GM21717 (cell line): Measurements from ENCODE around the gene SPOCK2.

ENCODE experiments used
- ATAC-seq: cut with Tn5 transposase; IDR thresholded peaks from one replicate; pipeline ENCODE4 v1.9.1; 2021; ENCODE audit warnings: mild to moderate bottlenecking, moderate library complexity; ENCODE audit not compliant: unreplicated experiment

The SPOCK2 gene

DNA sequence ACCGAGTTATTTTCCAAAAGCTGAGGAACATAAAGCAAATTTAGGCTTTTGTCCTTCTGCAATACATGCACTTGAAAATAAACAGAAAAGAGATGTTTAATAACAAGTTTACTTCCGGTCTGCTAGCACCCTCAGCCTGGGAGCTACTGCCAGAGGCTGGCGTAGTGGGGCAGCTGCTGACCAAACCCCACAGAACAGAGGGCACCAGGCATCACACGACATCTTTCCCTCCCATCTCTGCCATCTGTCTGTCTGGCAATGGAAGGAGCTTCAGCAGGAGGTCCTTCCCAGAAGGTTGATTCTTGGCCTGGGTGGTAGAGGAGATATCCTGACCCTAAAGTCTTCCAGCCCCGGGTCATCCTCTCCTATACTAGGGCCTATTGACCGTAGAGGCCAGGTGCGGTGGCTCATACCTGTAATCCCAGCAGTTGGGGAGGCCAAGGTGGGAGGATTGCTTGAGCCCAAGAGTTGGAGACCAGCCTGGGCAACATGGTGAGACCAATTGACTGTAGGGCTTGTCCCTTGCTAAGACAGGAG, 76.3 kb downstream of the SPOCK2 start:
- ATAC-seq: no peak

GRCh38 chr10:72011468-72011867, 76.9 kb downstream of the SPOCK2 start:
- no peak for ATAC-seq

- ATAC-seq: no peak
These were observed 77.3 kb downstream of the SPOCK2 start for GRCh38 chr10:72011016-72011415.

- ATAC-seq: no peak
These were observed 77.9 kb downstream of the SPOCK2 start for GRCh38 chr10:72010234-72010973.

DNA sequence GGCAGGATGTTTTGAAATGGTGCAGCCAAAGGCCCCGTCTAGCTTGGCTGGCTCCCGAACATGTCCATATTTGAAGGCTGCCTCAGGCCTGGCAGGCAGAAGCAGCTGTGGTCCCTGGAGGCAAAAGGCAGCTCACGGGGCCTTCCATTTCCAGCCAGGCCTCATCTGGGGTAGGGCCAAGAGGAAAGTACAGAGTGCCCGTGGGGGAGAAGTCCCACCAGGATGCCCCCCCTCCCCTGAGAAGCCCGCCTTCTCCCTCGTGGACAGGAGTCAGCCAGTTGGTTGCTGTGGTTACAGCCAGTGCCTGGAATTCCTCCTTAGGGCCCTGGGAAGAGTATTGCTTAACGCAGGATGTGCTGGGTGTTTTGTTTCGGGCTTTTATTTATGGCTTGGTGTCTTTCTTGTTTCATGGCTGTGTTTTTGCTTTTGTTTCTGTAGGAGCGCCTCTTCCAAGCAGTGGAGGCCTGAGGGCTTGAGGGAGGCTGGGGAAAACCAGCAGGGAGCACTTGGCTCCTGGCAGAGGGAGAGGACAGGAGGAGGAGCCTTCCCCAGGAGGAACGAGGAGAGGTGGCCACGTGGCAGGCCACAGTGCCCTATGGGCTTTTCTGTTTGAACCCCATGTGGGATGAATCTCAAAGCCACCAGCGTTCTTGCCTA, 78.8 kb downstream of the SPOCK2 start:
- ATAC-seq: no peak

GRCh38 chr10:72009051-72009424, 79.3 kb downstream of the SPOCK2 start:
- ATAC-seq: no peak
